HG03060 (cell line): Measurements from ENCODE around the gene CYP2U1.
"Not testable (repeated sequence)": the region's sequence is repeated elsewhere in the genome, so short reads cannot be mapped to it uniquely, and the experiment has no call there.

Experiments
- ATAC-seq: cut with Tn5 transposase; IDR thresholded peaks from one replicate; pipeline ENCODE4 v1.9.1; 2021; ENCODE audit warnings: low read depth, moderate number of reproducible peaks; ENCODE audit not compliant: unreplicated experiment

CYP2U1 gene

GRCh38 chr4:107930821-107931774 is at the start of gene CYP2U1:
TSS of gene CYP2U1 (plus strand) at chr4:107931549. CDS start at chr4:107931644, 95 bp downstream.
- ATAC-seq, result peak; percentile 72

- no peak for ATAC-seq
These were observed 45.5 kb upstream of the CYP2U1 start for GRCh38 chr4:107885865-107886264.

- ATAC-seq, result no peak
These were observed 43.1 kb upstream of the CYP2U1 start for GRCh38 chr4:107888237-107888636.

- no peak for ATAC-seq
These were observed 40.6 kb upstream of the CYP2U1 start for GRCh38 chr4:107890779-107891178.

GRCh38 chr4:107891299-107891698 is 40.0 kb upstream of the CYP2U1 start:
- ATAC-seq, result no peak

- ATAC-seq, result no peak
These were observed 37.9 kb upstream of the CYP2U1 start for GRCh38 chr4:107893171-107894137.

- no peak for ATAC-seq
These were observed 37.2 kb upstream of the CYP2U1 start for GRCh38 chr4:107894138-107894603.

- no peak for ATAC-seq
These were observed 35.1 kb upstream of the CYP2U1 start for GRCh38 chr4:107896158-107896645.

- ATAC-seq, result no peak
These were observed 34.7 kb upstream of the CYP2U1 start for GRCh38 chr4:107896646-107897045.

- no peak for ATAC-seq
These were observed 33.5 kb upstream of the CYP2U1 start for GRCh38 chr4:107897823-107898222.

GRCh38 chr4:107900067-107900466 is 31.3 kb upstream of the CYP2U1 start:
- no peak for ATAC-seq

GRCh38 chr4:107900508-107900907 is 30.8 kb upstream of the CYP2U1 start:
- no peak for ATAC-seq

- no peak for ATAC-seq
These were observed 30.0 kb upstream of the CYP2U1 start for GRCh38 chr4:107901213-107901934.

GRCh38 chr4:107902715-107903114 is 28.6 kb upstream of the CYP2U1 start:
- ATAC-seq, result peak; percentile 89

- not testable (repeated sequence) for ATAC-seq
These were observed 26.3 kb upstream of the CYP2U1 start for GRCh38 chr4:107905082-107905481.

- ATAC-seq, result no peak
These were observed 24.8 kb upstream of the CYP2U1 start for GRCh38 chr4:107906458-107907100.

- no peak for ATAC-seq
These were observed 23.0 kb upstream of the CYP2U1 start for GRCh38 chr4:107908377-107908776.

GRCh38 chr4:107913283-107913899 is 18.0 kb upstream of the CYP2U1 start:
- peak; percentile 70 for ATAC-seq

GRCh38 chr4:107915220-107915619 is 16.1 kb upstream of the CYP2U1 start:
- no peak for ATAC-seq
